Transverse colon (tissue), 4 donors: ENCODE data around the gene CPM. TPM values are rescaled to one million over a fixed set of nuclear protein-coding genes. Genes with fewer than 3 reads are reported as not detected.

Experiments
- DNase-seq: peaks from one replicate; pipeline ENCODE4 v3.0.0-alpha.2; 2019
- H3K27ac ChIP-seq, 4 donors: fragments of 200-600 bp; sonication (generic); 2 replicates each; pipeline ENCODE4 v1.5.1; 2016 to 2018; ENCODE audit warnings: inconsistent platforms in 4 of 4
- H3K27me3 ChIP-seq: fragments of 200-600 bp; sonication (generic); 2 replicates; pipeline ENCODE4 v1.5.1; 2017; ENCODE audit warnings: inconsistent platforms
- H3K36me3 ChIP-seq, 4 donors: fragments of 200-600 bp; sonication (generic); 2 replicates each; pipeline ENCODE4 v1.5.1; 2017 to 2019; ENCODE audit warnings: inconsistent platforms in 4 of 4
- H3K4me1 ChIP-seq, 4 donors: fragments of 200-600 bp; sonication (generic); 2 replicates each; pipeline ENCODE4 v1.5.1; 2017 to 2020; ENCODE audit warnings: inconsistent platforms in 4 of 4
- H3K4me3 ChIP-seq, 4 donors: fragments of 200-600 bp; sonication (generic); 1 replicate in 1 of 4; 2 replicates in 3 of 4; pipeline versions ENCODE4 v1.5.1 to v1.6.1; 2017 to 2019; ENCODE audit warnings: inconsistent platforms in 4 of 4
- H3K9me3 ChIP-seq, 2 donors: fragments of 200-600 bp; sonication (generic); 2 replicates each; pipeline ENCODE4 v1.5.1; 2017 to 2019; ENCODE audit warnings: inconsistent platforms in 2 of 2
- CTCF ChIP-seq, 5 experiments: fragments of 200-600 bp in 3 of 5; fragments of 450-650 bp in 2 of 5; sonication (generic) in 3 of 5; IDR thresholded peaks; 1 replicate in 2 of 5; 2 replicates in 3 of 5; pipeline ENCODE4 v1.5.1; 2016 to 2017; ENCODE audit warnings: antibody characterized with exemption in 5 of 5, inconsistent platforms in 3 of 5, mild to moderate bottlenecking in 2 of 5, moderate library complexity in 1 of 5
- EP300 ChIP-seq: sonication (generic); formaldehyde crosslinking; IDR thresholded peaks from one replicate; pipeline ENCODE4 v1.6.1; 2017; ENCODE audit warnings: antibody characterized with exemption, low read depth
- POLR2A ChIP-seq: fragments of 450-650 bp; IDR thresholded peaks from one replicate; pipeline ENCODE4 v1.6.1; 2016; ENCODE audit warnings: antibody characterized with exemption, mild to moderate bottlenecking, moderate library complexity
- POLR2AphosphoS5 ChIP-seq, 3 donors: sonication (generic); formaldehyde crosslinking; IDR thresholded peaks; one replicate each; pipeline ENCODE4 v1.6.1; 2016; ENCODE audit warnings: antibody characterized with exemption in 3 of 3
- WGBS, 2 donors: methylation state at CpG; one replicate each; pipeline ENCODE4 v1.1.5; 2018; ENCODE audit warnings: low coverage in 1 of 2; 5-methylcytosine and 5-hydroxymethylcytosine counted together
- in situ Hi-C, 4 donors: fragments of 200-750 bp; cut with MboI; loops; one replicate each; pipeline versions ENCODE4 v1.15.0 to v1.15.1; 2017; ENCODE audit warnings: low sequenced_read_pairs in 3 of 4, low pct_ligation_motif_present in 1 of 4, low pct_unique_long_range_greater_than_20kb in 1 of 4
- intact Hi-C: fragments of 100-400 bp; cut with DNase I; formaldehyde crosslinking; loops from one replicate; pipeline ENCODE4 v1.15.1; 2023; ENCODE audit warnings: low total_unique reads
- total RNA-seq, 4 donors: library from RNA; depleted of rRNA; stranded (reverse); fragments of >200 nt; gene quantifications; one replicate each; pipeline ENCODE4 v1.1.0, GENCODE V29; 2016

The CPM gene
- total RNA-seq, 4 donors from 2014 or later = 36.4 to 147 (median 107) TPM

GRCh38 chr12:68967046-68967445, 34.1 kb upstream of the CPM start:
- no peak overlapping the region for H3K27ac ChIP-seq
- in situ Hi-C loops = no loop called here
- whole genome bisulfite sequencing, 2 donors = 78 to 96% methylated on average over 3 of the region's 3 CpGs

GRCh38 chr12:68963856-68964745, 31.1 kb upstream of the CPM start:
- in situ Hi-C loops = no loop called here
- intact Hi-C loops = no loop called here
- no peak for TF ChIP-seq EP300
- no peak for TF ChIP-seq POLR2AphosphoS5 (IDR thresholded peaks at IDR 0.05)
- no peak for TF ChIP-seq POLR2A
- TF ChIP-seq CTCF (IDR thresholded peaks at IDR 0.05) = no peak
- H3K27me3 ChIP-seq = no peaks in the 10 kb centered on the region
- no peak overlapping the region for H3K4me3 ChIP-seq
- H3K4me1 ChIP-seq = peaks cover 0 to 33% (median 17%) of the 10 kb centered on the region in 4 donors
- WGBS, 2 donors = 73 to 93% methylated on average over 4 to 7 of the region's 7 CpGs
- no peak for DNase-seq
- peak overlapping the region in 2 of 4 donors; percentile 56 to 63 for H3K27ac ChIP-seq
- H3K36me3 ChIP-seq = no peaks in the 10 kb centered on the region
- H3K9me3 ChIP-seq = no peaks in the 10 kb centered on the region

More at GRCh38 chr12:68967046-68967445, 34.1 kb upstream of the CPM start:
- Histone ChIP-seq H3K9me3 (no peaks in the 10 kb centered on the region), H3K4me3 (no peak overlapping the region), H3K4me1 (peaks cover 0 to 19% (median 12%) of the 10 kb centered on the region in 4 donors), H3K36me3 (no peaks in the 10 kb centered on the region), H3K27me3 (no peaks in the 10 kb centered on the region)
- intact Hi-C loops = no loop called here
- TF ChIP-seq POLR2A = no peak
- TF ChIP-seq EP300 = no peak
- no peak for TF ChIP-seq POLR2AphosphoS5 (IDR thresholded peaks at IDR 0.05)
- no peak for TF ChIP-seq CTCF (IDR thresholded peaks at IDR 0.05)
- DNase-seq = no peak

- Histone ChIP-seq H3K4me3 (no peak overlapping the region), H3K27me3 (no peaks in the 10 kb centered on the region), H3K4me1 (peaks cover 0 to 33% (median 17%) of the 10 kb centered on the region in 4 donors), H3K36me3 (no peaks in the 10 kb centered on the region), H3K9me3 (no peaks in the 10 kb centered on the region), H3K27ac (peak overlapping the region; percentile 54 to 69 (median 60))
- in situ Hi-C loops (no loop called here), intact Hi-C loops (no loop called here)
- TF ChIP-seq POLR2AphosphoS5 (IDR thresholded peaks at IDR 0.05) (no peak), EP300 (no peak), POLR2A (no peak), CTCF (IDR thresholded peaks at IDR 0.05) (no peak)
- WGBS, 2 donors = 54 to 56% methylated on average over 1 to 5 of the region's 5 CpGs
- no peak for DNase-seq
Measured at GRCh38 chr12:68962877-68963855, 30.2 kb upstream of the CPM start.
